Measurements from ENCODE around the gene TBC1D23.
"Not testable (repeated sequence)": the region's sequence is repeated elsewhere in the genome, so short reads cannot be mapped to it uniquely, and the experiment has no call there.

Gene TBC1D23

GRCh38 chr3:100260685-100261484 lies at the start of gene TBC1D23:
Gene TBC1D23, plus strand, starts transcription at chr3:100260992. Its CDS starts 27 bp downstream, at chr3:100261019.
- peak; percentile 95 for DNase-seq (ENCODE audit: low read depth)

GRCh38 chr3:100213891-100214573 lies 46.8 kb upstream of the TBC1D23 start:
- no peak for DNase-seq (ENCODE audit: low read depth)

GRCh38 chr3:100214574-100214964 lies 46.2 kb upstream of the TBC1D23 start:
- no peak for DNase-seq (ENCODE audit: low read depth)

GRCh38 chr3:100216713-100217112 lies 44.1 kb upstream of the TBC1D23 start:
- no peak for DNase-seq (ENCODE audit: low read depth)

- no peak for DNase-seq (ENCODE audit: low read depth)
These were observed 39.6 kb upstream of the TBC1D23 start for GRCh38 chr3:100221159-100221558.

- DNase-seq (ENCODE audit: low read depth) = no peak
These were observed 35.6 kb upstream of the TBC1D23 start for GRCh38 chr3:100225193-100225592.

- no peak for DNase-seq (ENCODE audit: low read depth)
These were observed 34.9 kb upstream of the TBC1D23 start for GRCh38 chr3:100225883-100226282.

GRCh38 chr3:100226712-100227429 lies 33.9 kb upstream of the TBC1D23 start:
- DNase-seq (ENCODE audit: low read depth) = no peak

- no peak for DNase-seq (ENCODE audit: low read depth)
These were observed 33.3 kb upstream of the TBC1D23 start for GRCh38 chr3:100227511-100227921.

- no peak for DNase-seq (ENCODE audit: low read depth)
These were observed 32.5 kb upstream of the TBC1D23 start for GRCh38 chr3:100228247-100228646.

- not testable (repeated sequence) for DNase-seq (ENCODE audit: low read depth)
These were observed 31.6 kb upstream of the TBC1D23 start for GRCh38 chr3:100229188-100229587.

- DNase-seq (ENCODE audit: low read depth) = no peak
These were observed 30.1 kb upstream of the TBC1D23 start for GRCh38 chr3:100230710-100231109.

- no peak for DNase-seq (ENCODE audit: low read depth)
These were observed 29.1 kb upstream of the TBC1D23 start for GRCh38 chr3:100231668-100232067.

- DNase-seq (ENCODE audit: low read depth) = no peak
These were observed 26.4 kb upstream of the TBC1D23 start for GRCh38 chr3:100234364-100234763.

GRCh38 chr3:100238599-100238998 lies 22.2 kb upstream of the TBC1D23 start:
- DNase-seq (ENCODE audit: low read depth) = no peak

GRCh38 chr3:100242471-100242870 lies 18.3 kb upstream of the TBC1D23 start:
- DNase-seq (ENCODE audit: low read depth) = not testable (repeated sequence)

GRCh38 chr3:100244264-100244663 lies 16.5 kb upstream of the TBC1D23 start:
- DNase-seq (ENCODE audit: low read depth) = no peak

GRCh38 chr3:100245136-100245535 lies 15.7 kb upstream of the TBC1D23 start:
- no peak for DNase-seq (ENCODE audit: low read depth)

- no peak for DNase-seq (ENCODE audit: low read depth)
These were observed 14.9 kb upstream of the TBC1D23 start for GRCh38 chr3:100245927-100246326.

GRCh38 chr3:100246999-100247398 lies 13.8 kb upstream of the TBC1D23 start:
- no peak for DNase-seq (ENCODE audit: low read depth)

GRCh38 chr3:100252001-100252400 lies 8.8 kb upstream of the TBC1D23 start:
- DNase-seq (ENCODE audit: low read depth) = no peak

GRCh38 chr3:100254168-100254777 lies 6.5 kb upstream of the TBC1D23 start:
- DNase-seq (ENCODE audit: low read depth) = no peak

Data from stimulated activated CD8-positive, alpha-beta memory T cell treated with anti-CD3 and anti-CD28 coated beads, Interleukin-7, amount 100 ng/mL, for 24 hours (primary cell).